ENCODE measurements around the gene ALOX15. TPM values are rescaled to one million over a fixed set of nuclear protein-coding genes. Genes with fewer than 3 reads are reported as not detected.

The ALOX15 gene
- total RNA-seq, 1 experiment from 2014 or later: 0.31 TPM

DNA sequence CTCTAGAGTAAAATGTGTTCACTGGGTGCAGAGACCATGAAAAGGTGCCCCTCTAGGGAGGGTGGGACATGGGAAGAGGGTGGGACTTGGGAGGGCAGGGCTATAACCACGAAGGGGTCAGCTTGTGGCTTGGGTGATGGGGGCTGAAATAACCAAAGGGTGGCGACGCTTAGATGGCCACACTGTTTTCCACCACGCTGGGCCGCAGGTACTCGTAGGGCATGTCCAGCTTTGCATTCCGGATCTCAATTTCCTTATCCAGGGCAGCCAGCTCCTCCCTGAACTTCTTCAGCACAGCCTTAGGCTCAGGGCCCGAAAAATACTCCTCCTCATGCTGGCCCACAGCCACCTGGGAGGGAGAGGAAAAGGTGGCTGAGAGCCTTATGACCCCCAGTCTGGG, 10.0 kb downstream of the ALOX15 start:
- no peak overlapping the region for H3T11ph ChIP-seq (ENCODE audit: low read length)
- peaks cover 32 to 33% of the 10 kb centered on the region in 2 experiments for H3K4me1 Mint-ChIP-seq
- no peaks in the 10 kb centered on the region for H3K27me3 ChIP-seq (ENCODE audit: insufficient read depth, low read length)
- no peaks in the 10 kb centered on the region for H3K23me2 ChIP-seq (ENCODE audit: insufficient read length, low read depth, low read length, poor library complexity, severe bottlenecking)
- H3K27me3 Mint-ChIP-seq (ENCODE audit: low read depth): peaks cover 34% of the 10 kb centered on the region
- H2BK15ac ChIP-seq (ENCODE audit: low read depth, low read length): no peak overlapping the region
- no peak overlapping the region for H2BK5ac ChIP-seq (ENCODE audit: insufficient read length, low read length)
- H3K79me2 ChIP-seq (ENCODE audit: insufficient read depth, low read length): no peaks in the 10 kb centered on the region
- H3K18ac ChIP-seq (ENCODE audit: insufficient read length, low read depth, low read length): no peak overlapping the region
- H3K9me3 ChIP-seq (ENCODE audit: control insufficient read depth, low read depth, low read length): no peaks in the 10 kb centered on the region
- no peak overlapping the region for H4K5ac ChIP-seq (ENCODE audit: insufficient read length, low read depth, low read length)
- no peak for DNase-seq
- no peak overlapping the region for H2AK5ac ChIP-seq (ENCODE audit: insufficient read length, low read length)
- H3K4me1 ChIP-seq (ENCODE audit: insufficient read depth, low read length): peaks cover 3% of the 10 kb centered on the region; the same call in 1 of the 2 replicates
- peaks cover 0 to 6% (median 1%) of the 10 kb centered on the region in 3 experiments; a peak in 2 of 7 replicates for H3K36me3 Mint-ChIP-seq (ENCODE audit: insufficient read depth in 1 of 3, low read depth in 3 of 3)
- H3K4me2 ChIP-seq (ENCODE audit: insufficient read depth, insufficient read length, low read length): no peak overlapping the region
- peak overlapping the region in 1 of 2 experiments; percentile 39; a peak in 1 of 5 replicates for H3K4me3 Mint-ChIP-seq
- no peaks in the 10 kb centered on the region for H3K79me1 ChIP-seq (ENCODE audit: insufficient read depth, low read depth, low read length, poor library complexity, severe bottlenecking)
- H4K8ac ChIP-seq (replicated peaks; ENCODE audit: insufficient read length, low read depth, low read length): no peak overlapping the region
- H3K56ac ChIP-seq (ENCODE audit: insufficient read length, low read depth, low read length): no peak overlapping the region
- no peaks in the 10 kb centered on the region for H4K20me1 ChIP-seq (ENCODE audit: control insufficient read depth, insufficient read depth, insufficient read length)
- H2AFZ ChIP-seq (ENCODE audit: low read length): no peak overlapping the region
- no peak overlapping the region for H3K4ac ChIP-seq (ENCODE audit: low read depth, low read length)
- H2BK20ac ChIP-seq (ENCODE audit: low read depth, low read length, poor library complexity, severe bottlenecking): no peak overlapping the region
- peaks cover 0 to 5% of the 10 kb centered on the region in 2 experiments; a peak in 2 of 5 replicates for H3K9me3 Mint-ChIP-seq
- no peak overlapping the region for H3K27ac Mint-ChIP-seq
- WGBS (ENCODE audit: extremely low coverage, insufficient read length, low lambda C conversion rate): no CpG with 5 or more reads among the region's 8 CpGs
- no peak overlapping the region for H3K27ac ChIP-seq (ENCODE audit: insufficient read length, low read depth, low read length)
- H3K14ac ChIP-seq (ENCODE audit: insufficient read depth, low read length): peak overlapping the region; percentile 3; the same call in 1 of the 2 replicates
- no peak overlapping the region for H2BK120ac ChIP-seq (ENCODE audit: low read depth, low read length, poor library complexity, severe bottlenecking)
- H4K91ac ChIP-seq (ENCODE audit: insufficient read length, low read depth, low read length): no peak overlapping the region
- TF ChIP-seq, protein P1, sequence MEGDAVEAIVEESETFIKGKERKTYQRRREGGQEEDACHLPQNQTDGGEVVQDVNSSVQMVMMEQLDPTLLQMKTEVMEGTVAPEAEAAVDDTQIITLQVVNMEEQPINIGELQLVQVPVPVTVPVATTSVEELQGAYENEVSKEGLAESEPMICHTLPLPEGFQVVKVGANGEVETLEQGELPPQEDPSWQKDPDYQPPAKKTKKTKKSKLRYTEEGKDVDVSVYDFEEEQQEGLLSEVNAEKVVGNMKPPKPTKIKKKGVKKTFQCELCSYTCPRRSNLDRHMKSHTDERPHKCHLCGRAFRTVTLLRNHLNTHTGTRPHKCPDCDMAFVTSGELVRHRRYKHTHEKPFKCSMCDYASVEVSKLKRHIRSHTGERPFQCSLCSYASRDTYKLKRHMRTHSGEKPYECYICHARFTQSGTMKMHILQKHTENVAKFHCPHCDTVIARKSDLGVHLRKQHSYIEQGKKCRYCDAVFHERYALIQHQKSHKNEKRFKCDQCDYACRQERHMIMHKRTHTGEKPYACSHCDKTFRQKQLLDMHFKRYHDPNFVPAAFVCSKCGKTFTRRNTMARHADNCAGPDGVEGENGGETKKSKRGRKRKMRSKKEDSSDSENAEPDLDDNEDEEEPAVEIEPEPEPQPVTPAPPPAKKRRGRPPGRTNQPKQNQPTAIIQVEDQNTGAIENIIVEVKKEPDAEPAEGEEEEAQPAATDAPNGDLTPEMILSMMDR (conservative IDR thresholded peaks at IDR 0.05): no peak
- no peak overlapping the region for H3K23ac ChIP-seq (ENCODE audit: insufficient read length, low read depth, low read length)
- H2BK12ac ChIP-seq (ENCODE audit: insufficient read length, low read depth, low read length): no peak overlapping the region
- no peak overlapping the region for H3K9ac ChIP-seq (ENCODE audit: extremely low read depth, insufficient read length, low read length)
